Neural cell (in vitro differentiated cells): Measurements from ENCODE around the gene BICRA.

Experiments used
- CTCF ChIP-seq: fragments of 450-650 bp; IDR thresholded peaks from 2 replicates; pipeline ENCODE4 v1.5.1; 2014; ENCODE audit warnings: antibody characterized with exemption, mild to moderate bottlenecking, moderate library complexity; ENCODE audit not compliant: poor library complexity, severe bottlenecking
- EP300 ChIP-seq: fragments of 450-650 bp; conservative IDR thresholded peaks from 2 replicates; pipeline ENCODE4 v1.6.1; 2014; ENCODE audit warnings: antibody characterized with exemption, mild to moderate bottlenecking, moderate library complexity; ENCODE audit not compliant: poor library complexity, severe bottlenecking
- EZH2 ChIP-seq: fragments of 200-600, 300-800 bp; shearing (Covaris generic), sonication (generic); IDR thresholded peaks from 2 replicates; pipeline ENCODE4 v1.6.1; 2014; ENCODE audit warnings: antibody characterized with exemption, low read length, borderline replicate concordance, mild to moderate bottlenecking; ENCODE audit not compliant: insufficient read depth, poor library complexity, severe bottlenecking
- MXI1 ChIP-seq: fragments of 450-650 bp; conservative IDR thresholded peaks from 2 replicates; pipeline ENCODE4 v1.6.1; 2014; ENCODE audit warnings: antibody characterized with exemption, mild to moderate bottlenecking; ENCODE audit not compliant: poor library complexity, severe bottlenecking

- no peak for TF ChIP-seq CTCF
- no peak for TF ChIP-seq EP300
- TF ChIP-seq MXI1 = no peak
- no peak for TF ChIP-seq EZH2
Measured at GRCh38 chr19:47644199-47644598, 35.3 kb downstream of the BICRA start.
